K562 (cell line): ENCODE results near the gene HBP1. TPM values are rescaled to one million over a fixed set of nuclear protein-coding genes. Genes with fewer than 3 reads are reported as not detected.
A peak's percentile ranks its signal among the peaks of the same experiment; 100 is the strongest.

Experiments used
- CLOCK ChIP-seq: fragments of 250-450 bp; sonication (Bioruptor Pico); IDR thresholded peaks from 2 replicates; pipeline ENCODE4 v1.4.0; 2020; ENCODE audit warnings: mild to moderate bottlenecking, moderate library complexity, borderline replicate concordance
- DLX4 ChIP-seq: fragments of 250-450 bp; sonication (Bioruptor Pico); IDR thresholded peaks from 2 replicates; pipeline ENCODE4 v1.6.1; 2021; ENCODE audit warnings: mild to moderate bottlenecking
- ELF1 ChIP-seq: fragments of 200-800 bp; sonication (Bioruptor generic); IDR thresholded peaks from 2 replicates; pipeline ENCODE4 v1.6.1; 2016; ENCODE audit warnings: missing genetic modification characterization, missing compliant biosample characterization
- ELF4 ChIP-seq: fragments of 450-650 bp; formaldehyde crosslinking; IDR thresholded peaks from 2 replicates; pipeline ENCODE4 v1.4.0; 2022; ENCODE audit warnings: missing genetic modification characterization
- EP400 ChIP-seq: fragments of 450-650 bp; IDR thresholded peaks from 2 replicates; pipeline ENCODE4 v1.6.1; 2017; ENCODE audit warnings: antibody characterized with exemption, mild to moderate bottlenecking, moderate library complexity
- GABPB1 ChIP-seq: sonication (generic); formaldehyde crosslinking; IDR thresholded peaks from 2 replicates; pipeline ENCODE4 v1.8.0; 2022; ENCODE audit warnings: mild to moderate bottlenecking, missing genetic modification reagents
- HMG20A ChIP-seq: fragments of 450-650 bp; formaldehyde crosslinking; conservative IDR thresholded peaks from 2 replicates; pipeline ENCODE4 v1.4.0; 2020; ENCODE audit warnings: mild to moderate bottlenecking, mixed read lengths
- HOMEZ ChIP-seq: fragments of 250-450 bp; sonication (Bioruptor Pico); IDR thresholded peaks from 2 replicates; pipeline ENCODE4 v1.4.0; 2020; ENCODE audit warnings: mild to moderate bottlenecking, moderate library complexity
- KLF13 ChIP-seq: fragments of 450-650 bp; IDR thresholded peaks from 2 replicates; pipeline ENCODE4 v1.6.1; 2016; ENCODE audit warnings: missing genetic modification characterization, low read depth, mild to moderate bottlenecking, missing compliant biosample characterization, moderate library complexity, borderline replicate concordance
- NBN ChIP-seq: fragments of 450-650 bp; IDR thresholded peaks from 2 replicates; pipeline ENCODE4 v1.6.1; 2016; ENCODE audit warnings: low read depth, mild to moderate bottlenecking
- PRDM10 ChIP-seq: fragments of 450-650 bp; IDR thresholded peaks from 2 replicates; pipeline ENCODE4 v1.6.1; 2018; ENCODE audit not compliant: partially characterized antibody
- SIN3B ChIP-seq: fragments of 450-650 bp; IDR thresholded peaks from 2 replicates; pipeline ENCODE4 v1.6.1; 2017; ENCODE audit warnings: low read depth, mild to moderate bottlenecking, moderate library complexity
- TCF7 ChIP-seq: sonication (generic); IDR thresholded peaks from 2 replicates; pipeline ENCODE4 v1.6.1; 2016; ENCODE audit warnings: antibody characterized with exemption, borderline replicate concordance
- XRCC3 ChIP-seq: fragments of 450-650 bp; IDR thresholded peaks from 2 replicates; pipeline ENCODE4 v1.6.1; 2017; ENCODE audit warnings: mild to moderate bottlenecking, moderate library complexity
- YY1 ChIP-seq, 3 experiments: IDR thresholded peaks; 2 replicates each; pipeline ENCODE4 v1.6.1; 2011; ENCODE audit warnings: low read length in 2 of 3, mild to moderate bottlenecking in 2 of 3, moderate library complexity in 2 of 3, borderline replicate concordance in 1 of 3, control low read depth in 1 of 3, low read depth in 1 of 3; ENCODE audit not compliant: insufficient read depth in 3 of 3, insufficient replicate concordance in 2 of 3, control insufficient read depth in 1 of 3, insufficient read length in 1 of 3; ENCODE audit errors: extremely low read depth in 1 of 3
- ZKSCAN3 ChIP-seq: fragments of 250-450 bp; sonication (Bioruptor Pico); IDR thresholded peaks from 2 replicates; pipeline ENCODE4 v1.4.0; 2020
- ZNF143 ChIP-seq: sonication (generic); formaldehyde crosslinking; IDR thresholded peaks from 2 replicates; pipeline ENCODE4 v1.9.0; 2022; ENCODE audit warnings: mild to moderate bottlenecking, missing genetic modification reagents
- ZNF282 ChIP-seq: sonication (generic); formaldehyde crosslinking; IDR thresholded peaks from 2 replicates; pipeline ENCODE4 v1.8.1; 2023; ENCODE audit warnings: missing genetic modification reagents
- ZNF583 ChIP-seq: fragments of 250-450 bp; sonication (Bioruptor Pico); IDR thresholded peaks from 2 replicates; pipeline ENCODE4 v1.4.0; 2020
- polyA plus RNA-seq, 8 experiments: library from polyadenylated mRNA; depleted of rRNA in 4 of 8; stranded (reverse) in 5 of 8; unstranded in 3 of 8; fragments of >200 nt; fragmentation: Nextera tagmentation in 2 of 8; fragmentation: Illumina TruSeq in 1 of 8; extraction: Ambion mirVana in 2 of 8; extraction: Trizol in 1 of 8; gene quantifications; 2 replicates each; pipeline versions ENCODE4 v1.2.1 to v1.2.3, GENCODE V29; 2011 to 2014; ENCODE audit warnings: inconsistent platforms in 1 of 8, missing spikeins in 1 of 8
- total RNA-seq, 7 experiments: library from RNA; depleted of rRNA in 6 of 7; stranded (reverse); fragments of >200 nt in 6 of 7; fragmentation: Illumina TruSeq in 2 of 7; extraction: Trizol in 2 of 7; gene quantifications; 2 replicates each; pipeline versions ENCODE4 v1.2.1 to v1.2.3, GENCODE V29; 2011 to 2021; ENCODE audit warnings: low replicate concordance in 1 of 7

HBP1 gene
- total and polyA plus RNA-seq, 9 of the 15 experiments (the other 6 are each of a cell fraction or from before 2014, with no cell fraction given) = 18.7 to 59.9 (median 27.0) TPM

GRCh38 chr7:107168233-107169119 lies at the start of gene HBP1 (continued):
- TF ChIP-seq CLOCK (CRISPR knock-in tag) (peak; percentile 91; the same call in 1 of the 2 replicates), ZNF143 (CRISPR knock-in tag) (peak; percentile 97), YY1 (IDR thresholded peaks at IDR 0.05; ENCODE audit: borderline replicate concordance in 1 of 3, control insufficient read depth in 1 of 3, extremely low read depth in 1 of 3, insufficient read depth in 3 of 3, insufficient read length in 1 of 3, insufficient replicate concordance in 2 of 3, low read depth in 1 of 3, low read length in 2 of 3) (peak; percentile 66 to 95 (median 91)), XRCC3 (no peak), NBN (peak; percentile 76; the same call in 1 of the 2 replicates), ZNF282 (no peak), ELF1 (tag) (peak; percentile 49; the same call in 1 of the 2 replicates), PRDM10 (peak; percentile 63), ELF4 (0 out of 2 replicates have a peak, but pooled peaks have one; percentile 52), HOMEZ (CRISPR knock-in tag) (no peak), ZKSCAN3 (CRISPR knock-in tag) (no peak), HMG20A (CRISPR knock-in tag) (no peak), EP400 (peak; percentile 91), DLX4 (no peak), SIN3B (peak; percentile 47), KLF13 (tag) (peak; percentile 86), ZNF583 (CRISPR knock-in tag) (peak; percentile 34; the same call in 1 of the 2 replicates), TCF7 (no peak), GABPB1 (peak; percentile 82)
